OCI-LY7 (cell line): ENCODE results near the gene CCNB1IP1. TPM values are rescaled to one million over a fixed set of nuclear protein-coding genes. Genes with fewer than 3 reads are reported as not detected.
A peak's percentile ranks its signal among the peaks of the same experiment; 100 is the strongest.

Source experiments
- BruUV-seq: library from RNA; stranded (reverse); fragments of 400-500 nt; replicated peaks from 2 replicates; lab custom pipeline; 2021; lab: Mats Ljungman, UMichigan
- CTCF ChIA-PET: fragments of 300-600 bp; sonication (Branson Sonifier 250); formaldehyde crosslinking; loops from one replicate; lab custom pipeline; 2022; ENCODE audit warnings: antibody characterized with exemption; ENCODE audit not compliant: unreplicated experiment; lab: Charles Lee
- POLR2A ChIA-PET: fragments of 300-600 bp; sonication (Branson Sonifier 250); formaldehyde crosslinking; loops from one replicate; lab custom pipeline; 2022; ENCODE audit warnings: antibody characterized with exemption; lab: Charles Lee
- DNase-seq: peaks from one replicate; pipeline ENCODE4 v3.0.0-alpha.2; 2015; ENCODE audit warnings: low spot score
- H2AFZ ChIP-seq: fragments of 200-600 bp; sonication (generic), shearing (Covaris generic); 2 replicates; pipeline ENCODE4 v1.6.1; 2014; ENCODE audit warnings: mild to moderate bottlenecking, antibody characterized with exemption, low read length, moderate library complexity
- H3K27ac ChIP-seq: fragments of 200-600 bp; sonication (generic); 2 replicates; pipeline ENCODE4 v1.5.1; 2014; ENCODE audit warnings: mixed run types, low read depth, mild to moderate bottlenecking, moderate library complexity, low read length, inconsistent platforms; ENCODE audit not compliant: poor library complexity, severe bottlenecking
- H3K36me3 ChIP-seq: fragments of 200-600 bp; sonication (generic); 2 replicates; pipeline ENCODE4 v1.6.1; 2014; ENCODE audit warnings: mild to moderate bottlenecking, antibody characterized with exemption, low read length, moderate library complexity, mixed read lengths; ENCODE audit not compliant: insufficient read depth
- H3K4me1 ChIP-seq: fragments of 200-600 bp; sonication (generic); 2 replicates; pipeline ENCODE4 v1.5.1; 2014; ENCODE audit warnings: mild to moderate bottlenecking, low read length; ENCODE audit not compliant: insufficient read depth, poor library complexity, severe bottlenecking
- H3K4me2 ChIP-seq: fragments of 200-600 bp; sonication (generic); 2 replicates; pipeline ENCODE4 v1.6.1; 2014; ENCODE audit warnings: mild to moderate bottlenecking, low read length
- H3K4me3 ChIP-seq: fragments of 200-600 bp; sonication (generic); 2 replicates; pipeline ENCODE4 v1.5.1; 2014; ENCODE audit warnings: mild to moderate bottlenecking, low read depth, low read length; ENCODE audit not compliant: poor library complexity, severe bottlenecking
- H3K79me2 ChIP-seq: fragments of 200-600 bp; sonication (generic); 2 replicates; pipeline ENCODE4 v1.6.1; 2016; ENCODE audit warnings: low read depth, mild to moderate bottlenecking, low read length, moderate library complexity, mixed read lengths; ENCODE audit not compliant: insufficient read depth
- H3K9me2 ChIP-seq: fragments of 200-600 bp; sonication (generic); 2 replicates; pipeline ENCODE4 v1.6.1; 2016; ENCODE audit warnings: mild to moderate bottlenecking, low read length, mixed read lengths; ENCODE audit not compliant: insufficient read depth
- H3K9me3 ChIP-seq: fragments of 200-600 bp; sonication (generic); 2 replicates; pipeline ENCODE4 v1.6.1; 2014; ENCODE audit warnings: mild to moderate bottlenecking, mixed run types, low read length, mixed read lengths
- H4K20me1 ChIP-seq: fragments of 200-600 bp; sonication (generic); 2 replicates; pipeline ENCODE4 v1.6.1; 2014; ENCODE audit warnings: mild to moderate bottlenecking, antibody characterized with exemption, low read length, moderate library complexity, mixed read lengths; ENCODE audit not compliant: insufficient read depth
- CTCF ChIP-seq: fragments of 200-600 bp; sonication (generic); conservative IDR thresholded peaks from 2 replicates; pipeline ENCODE4 v1.5.1; 2014; ENCODE audit warnings: mild to moderate bottlenecking, antibody characterized with exemption, low read length, moderate library complexity, mixed read lengths
- EZH2phosphoT487 ChIP-seq: fragments of 200-600 bp; sonication (generic); IDR thresholded peaks from 2 replicates; pipeline ENCODE4 v1.6.1; 2018; ENCODE audit warnings: low read depth, borderline replicate concordance, mild to moderate bottlenecking, mixed run types, antibody characterized with exemption, low read length, moderate library complexity, mixed read lengths
- intact Hi-C: fragments of 100-400 bp; cut with micrococcal nuclease; formaldehyde crosslinking; loops from one replicate; pipeline ENCODE4 v1.10.0; 2022; ENCODE audit not compliant: unreplicated experiment
- total RNA-seq, 2 experiments: library from RNA; depleted of rRNA in 1 of 2; stranded (reverse); fragments of >200 nt in 1 of 2; shearing (Covaris generic) in 1 of 2; gene quantifications; 2 replicates each; pipeline ENCODE4 v1.2.3, GENCODE V29; 2014 to 2022

The CCNB1IP1 gene
- total RNA-seq, 2 experiments from 2014 or later: 46.5 to 58.5 TPM

GRCh38 chr14:20306079-20306423 lies 27.0 kb downstream of the CCNB1IP1 start:
- Histone ChIP-seq H3K27ac (no peak overlapping the region), H3K4me3 (peak overlapping the region; percentile 84), H3K79me2 (peaks cover 15% of the 10 kb centered on the region; the same call in 1 of the 2 replicates), H3K36me3 (peaks cover 10% of the 10 kb centered on the region), H3K4me1 (peaks cover 14% of the 10 kb centered on the region), H3K9me3 (no peaks in the 10 kb centered on the region), H4K20me1 (no peaks in the 10 kb centered on the region), H2AFZ (no peak overlapping the region; the same call in 1 of the 2 replicates), H3K9me2 (no peaks in the 10 kb centered on the region), H3K4me2 (no peak overlapping the region)
- intact Hi-C loops: no loop called here
- no peak for DNase-seq
- ChIA-PET POLR2A (interaction anchor here (0.7 to 1.0 kb wide), 2 partner anchors 307 to 377 kb away, joined by 4 read pairs; no protein-coding TSS in a partner anchor), CTCF (no interaction called here)
- TF ChIP-seq EZH2phosphoT487 (no peak), CTCF (peak; percentile 52; the same call in 1 of the 2 replicates)
- no TSS peak for BruUV-seq

DNA sequence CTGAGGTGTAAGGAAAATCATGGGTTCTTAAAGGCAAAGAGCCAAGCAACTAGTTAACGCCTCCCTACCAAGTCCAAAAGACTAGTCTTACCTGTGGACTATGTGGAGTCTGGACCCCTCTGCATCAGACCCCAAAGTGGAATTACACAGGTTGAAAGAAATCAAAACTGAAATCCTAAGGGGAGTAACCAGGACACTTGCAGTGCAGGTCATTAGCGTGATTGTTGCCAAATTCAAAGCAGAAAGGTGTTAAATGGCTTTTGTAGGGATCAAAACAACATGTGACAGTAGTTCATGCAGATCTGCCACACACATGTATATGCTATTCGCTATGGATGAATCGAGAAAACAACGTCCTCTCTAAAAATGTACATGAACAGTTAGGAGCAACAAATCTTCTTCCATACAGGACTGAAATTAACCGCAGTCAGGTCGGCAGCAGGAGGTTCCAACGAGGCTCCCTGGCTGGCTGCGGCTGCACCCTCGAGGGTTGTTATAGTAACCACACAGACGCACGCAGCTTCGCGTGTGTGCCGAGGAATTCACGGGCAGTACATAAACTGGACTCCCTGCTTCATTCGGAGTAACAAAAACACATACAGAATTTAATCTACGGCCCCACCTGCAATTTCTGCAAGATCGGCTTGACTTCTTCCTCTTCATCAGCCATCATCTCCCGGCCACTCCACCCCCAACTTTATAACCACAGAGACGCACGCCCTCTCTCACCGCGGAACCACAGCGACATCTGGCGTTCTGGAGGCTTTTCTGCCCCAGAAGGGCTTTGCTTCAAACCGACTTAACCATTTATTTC lies 27.6 kb downstream of the CCNB1IP1 start, which contains the start of gene TTC5:
Gene TTC5 (minus strand): TSS at position 687 of the 814 bp plus-strand sequence. CDS start 14 bp downstream, at position 673.
- TSS peak; percentile 84 for BruUV-seq
- peak within 1 kb of the TSS; percentile 87 for H2AFZ ChIP-seq
- peak within 1 kb of the TSS; percentile 93 for H3K4me2 ChIP-seq
- TF ChIP-seq CTCF (peak; percentile 98), EZH2phosphoT487 (no peak)
- intact Hi-C loops: loop anchor here (1.0 to 2.0 kb wide), 3 partner anchors 38 to 307 kb away; partner anchors contain the start of genes PARP2 and PIP4P1
- DNase-seq: peak; percentile 90
- peaks cover 15% of the 10 kb centered on the region; the same call in 1 of the 2 replicates for H3K79me2 ChIP-seq
- peaks cover 14% of the 10 kb centered on the region for H3K4me1 ChIP-seq
- CTCF ChIA-PET: interaction anchor here (0.6 kb wide), 1 partner anchor 302 kb away, joined by 3 read pairs; no protein-coding TSS in a partner anchor
- H3K4me3 ChIP-seq: peak within 1 kb of the TSS; percentile 84
- POLR2A ChIA-PET: interaction anchor here (0.6 to 1.0 kb wide), 3 partner anchors 234 to 378 kb away, joined by 3 to 4 read pairs (median 4); no protein-coding TSS in a partner anchor
- H3K27ac ChIP-seq: peak within 1 kb of the TSS; percentile 29
- no peaks in the 10 kb centered on the region for H3K9me2 ChIP-seq
- H3K36me3 ChIP-seq: peaks cover 16% of the 10 kb centered on the region
- no peaks in the 10 kb centered on the region for H4K20me1 ChIP-seq
- no peaks in the 10 kb centered on the region for H3K9me3 ChIP-seq
